Urothelium cell line (cell line): Measurements from ENCODE around the gene EHD3.
"Not testable (repeated sequence)": the region's sequence is repeated elsewhere in the genome, so short reads cannot be mapped to it uniquely, and the experiment has no call there.

ENCODE experiments used
- DNase-seq: peaks from one replicate; pipeline ENCODE4 v3.0.0; 2011; ENCODE audit warnings: low spot score, mixed read lengths
- FAIRE-seq: peaks from 2 replicates; lab custom pipeline; 2011; peaks lifted over from hg19 to GRCh38; lab: Jason Lieb, UNC

The EHD3 gene

GRCh38 chr2:31282634-31283033 is 48.7 kb downstream of the EHD3 start:
- no peak for FAIRE-seq
- no peak for DNase-seq

GRCh38 chr2:31283193-31283919 is 49.4 kb downstream of the EHD3 start:
- not testable (repeated sequence) for FAIRE-seq, DNase-seq

- DNase-seq (no peak), FAIRE-seq (no peak)
Measured at GRCh38 chr2:31284107-31284506, 50.2 kb downstream of the EHD3 start.

- FAIRE-seq = no peak
- no peak for DNase-seq
Measured at GRCh38 chr2:31286230-31286629, 52.3 kb downstream of the EHD3 start.

GRCh38 chr2:31286961-31287550 is 53.1 kb downstream of the EHD3 start:
- DNase-seq (peak; percentile 56), FAIRE-seq (no peak)

GRCh38 chr2:31287654-31288053 is 53.7 kb downstream of the EHD3 start:
- no peak for DNase-seq
- no peak for FAIRE-seq

- no peak for FAIRE-seq
- no peak for DNase-seq
Measured at GRCh38 chr2:31294196-31294595, 60.2 kb downstream of the EHD3 start.

- DNase-seq (no peak), FAIRE-seq (no peak)
Measured at GRCh38 chr2:31296641-31297287, 62.8 kb downstream of the EHD3 start.

- no peak for FAIRE-seq
- DNase-seq = no peak
Measured at GRCh38 chr2:31297751-31298150, 63.8 kb downstream of the EHD3 start.

- FAIRE-seq (no peak), DNase-seq (no peak)
Measured at GRCh38 chr2:31299547-31299946, 65.6 kb downstream of the EHD3 start.

- no peak for FAIRE-seq
Measured at GRCh38 chr2:31300309-31300708, 66.4 kb downstream of the EHD3 start.

GRCh38 chr2:31302940-31303563 is 69.1 kb downstream of the EHD3 start:
- no peak for FAIRE-seq
- DNase-seq = no peak

More at GRCh38 chr2:31300309-31300708, 66.4 kb downstream of the EHD3 start:
- DNase-seq = no peak

GRCh38 chr2:31304816-31305215 is 70.9 kb downstream of the EHD3 start:
- DNase-seq = no peak
- no peak for FAIRE-seq

- peak; percentile 50 for FAIRE-seq
- DNase-seq = no peak
Measured at GRCh38 chr2:31312898-31313297, 78.9 kb downstream of the EHD3 start.

- FAIRE-seq = no peak
- DNase-seq = no peak
Measured at GRCh38 chr2:31314761-31315160, 80.8 kb downstream of the EHD3 start.

- FAIRE-seq = no peak
- DNase-seq = no peak
Measured at GRCh38 chr2:31317396-31317795, 83.4 kb downstream of the EHD3 start.

- DNase-seq = peak; percentile 69
- FAIRE-seq = no peak
Measured at GRCh38 chr2:31318361-31319336, 84.7 kb downstream of the EHD3 start.
